ENCODE data around the gene POLR1H.

GRCh38 chr6:30075790-30076732 lies 15.0 kb downstream of the POLR1H start:
- peak in 5 of 6 experiments; percentile 31 to 47 (median 37) for TF ChIP-seq CTCF (IDR thresholded peaks at IDR 0.05)
- TF ChIP-seq POLR2A (IDR thresholded peaks at IDR 0.05), result no peak

Measured in esophagus squamous epithelium (tissue), 4 donors.